NCI-H1105 treated with DMSO at 0.1 percent for 48 hours (cell line): ENCODE data around the gene TOLLIP.
A peak's percentile ranks its signal among the peaks of the same experiment; 100 is the strongest.
"Not testable (repeated sequence)": the region's sequence is repeated elsewhere in the genome, so short reads cannot be mapped to it uniquely, and the experiment has no call there.

Source experiments
- DNase-seq: peaks from one replicate; lab custom pipeline; 2025; lab: John Stamatoyannopoulos, UW

TOLLIP gene

GRCh38 chr11:1309498-1310317 lies at the start of gene TOLLIP:
Gene TOLLIP (minus strand): TSS chr11:1309632. CDS start chr11:1309498, 134 bp downstream.
- peak; percentile 93 for DNase-seq

- not testable (repeated sequence) for DNase-seq
Measured at GRCh38 chr11:1358931-1359330, 49.5 kb upstream of the TOLLIP start.

DNA sequence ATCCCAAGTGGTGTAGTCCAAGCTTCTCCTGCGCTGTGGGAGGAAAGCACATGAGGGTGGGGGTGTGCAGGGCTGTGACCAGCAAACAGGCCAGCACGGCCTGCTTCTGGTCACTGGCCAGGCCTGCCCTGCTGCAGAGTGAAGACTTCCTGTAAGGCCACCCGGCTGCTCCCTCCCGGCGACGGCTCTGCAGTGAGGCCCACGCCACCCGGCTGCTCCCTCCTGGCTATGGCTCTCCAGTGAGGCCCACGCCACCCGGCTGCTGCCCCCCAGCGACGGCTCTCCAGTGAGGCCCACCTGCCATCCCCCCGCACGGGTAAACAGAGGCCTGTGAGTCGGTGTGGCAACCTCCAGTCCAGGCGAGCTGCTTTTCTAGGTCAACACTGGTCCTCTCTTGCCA lies 48.9 kb upstream of the TOLLIP start:
- DNase-seq = no peak

DNA sequence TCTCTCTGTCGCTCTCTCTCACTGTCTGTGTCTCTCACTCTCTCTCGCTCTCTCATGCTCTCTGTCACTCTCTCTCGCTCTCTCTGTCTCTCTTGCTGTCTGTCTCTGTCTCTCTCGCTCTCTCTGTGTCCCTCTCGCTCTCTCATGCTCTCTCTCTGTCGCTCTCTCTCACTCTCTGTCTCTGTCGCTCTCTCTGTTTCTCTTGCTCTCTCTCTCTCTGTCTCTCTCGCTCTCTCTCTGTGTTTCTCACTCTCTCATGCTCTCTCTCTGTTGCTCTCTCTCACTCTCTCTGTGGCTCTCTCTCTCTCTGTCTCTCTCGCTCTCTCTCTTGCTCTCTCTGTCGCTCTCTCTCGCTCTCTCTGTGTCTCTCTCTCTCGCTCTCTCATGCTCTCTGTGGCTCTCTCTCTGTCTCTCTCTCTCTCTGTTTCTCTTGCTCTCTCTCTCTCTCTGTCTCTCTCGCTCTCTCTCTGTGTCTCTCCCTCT lies 47.1 kb upstream of the TOLLIP start:
- DNase-seq = no peak

DNA sequence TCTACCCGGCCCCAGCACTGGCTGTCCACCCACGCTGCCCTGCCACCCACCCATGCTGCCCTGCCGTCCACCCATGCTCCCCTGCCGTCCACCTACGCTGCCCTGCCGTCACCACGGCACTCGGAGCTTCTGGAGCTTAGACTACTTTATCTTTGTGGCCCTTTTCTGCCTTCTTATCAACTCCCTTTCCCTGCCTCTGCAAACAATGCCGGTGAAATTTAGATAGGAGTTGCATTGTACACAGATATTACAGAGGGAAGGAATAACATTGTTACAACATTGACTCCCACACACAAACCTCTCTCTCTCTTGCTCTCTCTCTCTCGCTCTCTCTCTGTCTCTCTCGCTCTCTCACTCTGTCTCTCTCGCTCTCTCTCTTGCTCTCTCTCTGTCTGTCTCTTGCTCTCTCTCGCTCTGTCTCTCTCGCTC lies 46.6 kb upstream of the TOLLIP start:
- DNase-seq = no peak

DNA sequence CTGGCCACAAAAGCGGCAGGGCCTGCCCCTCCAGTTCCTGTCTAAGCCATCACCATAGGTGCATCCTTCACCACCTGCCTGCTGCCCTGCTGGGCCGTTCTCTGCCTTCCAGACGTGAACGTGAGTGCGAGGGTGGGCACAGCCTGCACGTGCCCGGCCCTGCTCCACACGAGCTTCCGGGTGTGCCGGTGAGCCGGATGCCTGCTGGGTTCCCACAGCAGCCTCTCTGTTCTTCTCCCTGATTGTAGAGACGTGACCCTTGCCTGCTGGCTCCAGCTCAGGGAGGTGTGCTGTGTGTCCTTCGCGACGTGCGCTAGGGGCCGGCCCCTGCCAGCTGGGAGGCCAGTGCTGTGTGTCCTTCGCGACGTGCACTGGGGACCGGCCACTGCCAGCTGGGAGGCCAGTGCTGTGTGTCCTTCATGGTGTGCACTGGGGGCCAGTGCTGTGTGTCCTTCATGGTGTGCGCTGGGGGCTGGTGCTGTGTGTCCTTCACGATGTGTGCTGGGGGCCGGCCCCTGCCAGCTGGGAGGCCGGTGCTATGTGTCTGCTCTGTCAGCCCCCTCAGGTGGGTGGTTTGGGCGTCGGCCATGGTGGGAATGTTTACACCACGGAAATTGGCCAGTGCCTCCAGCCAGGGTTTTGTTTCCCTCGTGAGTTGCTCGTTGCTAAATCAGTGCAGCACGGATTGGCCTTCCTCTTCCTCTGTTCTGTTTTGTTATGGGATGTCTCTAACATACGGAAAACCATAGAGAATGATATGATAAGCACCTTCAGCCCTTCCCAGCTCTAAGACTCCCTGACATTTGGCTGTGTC lies 44.9 kb upstream of the TOLLIP start:
- no peak for DNase-seq

DNA sequence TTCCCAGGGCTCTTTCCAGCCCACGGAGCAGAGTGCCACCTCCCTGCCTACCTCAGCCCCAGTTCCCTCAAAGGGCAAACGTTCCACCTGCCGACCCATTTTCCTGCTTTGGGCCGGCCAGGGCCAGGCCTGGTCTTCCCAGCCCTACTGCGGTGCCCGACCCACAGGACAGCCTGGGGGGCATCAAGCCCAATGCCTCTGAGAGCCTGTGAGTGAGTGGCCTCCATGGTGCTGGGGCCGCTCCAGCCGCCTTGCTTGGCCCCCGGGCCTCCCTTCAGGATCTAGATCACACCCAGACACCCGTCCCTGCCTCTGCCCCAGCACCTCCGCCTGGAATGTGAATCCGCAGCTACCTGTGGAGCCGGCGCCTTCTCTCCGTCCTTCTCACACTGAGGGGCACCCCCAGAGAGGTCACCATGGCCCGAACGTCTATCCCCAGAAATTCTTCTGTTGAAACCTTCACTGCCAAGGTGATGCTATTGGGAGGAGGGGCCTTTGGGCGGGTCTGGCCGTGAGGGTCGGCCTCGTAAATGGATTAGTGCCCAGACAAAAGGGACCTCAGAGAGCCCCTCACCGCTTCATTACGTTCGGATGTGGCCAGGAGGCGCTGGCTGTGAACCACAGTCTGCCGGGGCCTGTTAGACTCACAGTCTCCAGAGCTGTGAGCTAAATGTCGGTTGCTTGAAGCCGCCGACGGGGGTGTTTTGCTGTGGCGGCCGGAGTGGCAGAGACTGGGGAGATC lies 44.1 kb upstream of the TOLLIP start:
- DNase-seq = no peak

DNA sequence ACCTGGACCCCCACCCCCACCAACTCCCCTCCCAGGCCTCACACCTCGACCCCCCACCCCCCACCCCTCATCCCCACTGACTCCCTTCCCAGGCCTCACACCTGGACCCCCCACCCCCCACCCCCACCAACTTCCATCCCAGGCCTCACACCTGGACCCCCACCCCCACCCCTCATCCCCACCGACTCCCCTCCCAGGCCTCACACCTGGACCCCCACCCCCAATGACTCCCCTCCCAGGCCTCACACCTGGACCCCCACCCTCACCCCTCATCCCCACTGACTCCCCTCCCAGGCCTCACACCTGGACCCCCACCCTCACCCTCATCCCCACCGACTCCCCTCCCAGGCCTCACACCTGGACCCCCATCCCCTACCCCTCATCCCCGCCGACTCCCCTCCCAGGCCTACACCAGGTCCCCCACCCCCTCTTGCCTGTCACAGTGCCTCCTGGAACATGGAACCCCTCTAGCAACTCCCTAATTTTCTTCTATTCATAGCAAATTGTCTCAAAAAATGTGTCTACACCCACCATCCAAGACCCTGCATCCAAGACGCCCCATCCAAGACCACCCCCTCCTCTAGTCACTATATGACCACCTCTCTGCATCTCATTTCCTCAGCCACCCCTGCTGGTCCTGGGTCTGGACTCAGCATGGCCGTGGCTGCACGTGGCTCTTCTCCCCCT lies 43.4 kb upstream of the TOLLIP start:
- DNase-seq = no peak

GRCh38 chr11:1351278-1351937 lies 42.0 kb upstream of the TOLLIP start:
- no peak for DNase-seq

GRCh38 chr11:1350086-1350725 lies 40.8 kb upstream of the TOLLIP start:
- no peak for DNase-seq

DNA sequence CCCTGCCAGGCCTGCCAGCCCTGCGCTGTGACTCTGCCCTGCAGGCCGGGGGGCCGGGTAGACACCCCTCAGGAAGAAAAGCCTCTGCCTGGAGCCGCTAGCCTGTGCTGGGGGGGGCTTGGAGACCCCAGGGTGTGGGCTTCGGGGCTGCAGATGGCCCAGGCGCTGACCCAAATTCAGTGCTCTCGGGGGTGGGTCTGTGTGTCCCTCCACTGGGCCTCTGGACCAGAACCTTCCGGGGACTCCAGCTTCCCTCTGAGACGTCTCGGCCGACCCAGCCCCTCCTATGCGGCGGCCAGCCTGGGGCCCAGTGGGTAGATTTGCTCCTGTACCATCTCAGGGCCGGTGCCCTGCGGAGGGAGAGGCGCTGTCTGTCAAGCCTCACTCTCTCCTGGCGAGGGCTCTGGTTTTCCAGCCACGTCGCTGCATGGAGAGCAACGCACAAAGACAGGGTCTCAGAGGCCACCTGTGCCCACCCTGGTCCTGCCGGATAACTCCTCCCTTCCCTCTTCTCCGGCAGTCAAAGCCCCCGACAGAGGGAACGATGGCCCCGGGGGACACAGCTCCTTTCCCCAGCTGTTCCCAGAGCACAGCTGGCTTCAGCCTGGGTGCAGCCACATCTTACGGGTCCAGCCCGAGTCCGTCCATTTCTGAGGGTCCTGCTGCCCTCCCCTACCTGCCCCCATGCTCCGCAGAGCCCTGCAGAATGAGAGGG lies 40.1 kb upstream of the TOLLIP start:
- no peak for DNase-seq

DNA sequence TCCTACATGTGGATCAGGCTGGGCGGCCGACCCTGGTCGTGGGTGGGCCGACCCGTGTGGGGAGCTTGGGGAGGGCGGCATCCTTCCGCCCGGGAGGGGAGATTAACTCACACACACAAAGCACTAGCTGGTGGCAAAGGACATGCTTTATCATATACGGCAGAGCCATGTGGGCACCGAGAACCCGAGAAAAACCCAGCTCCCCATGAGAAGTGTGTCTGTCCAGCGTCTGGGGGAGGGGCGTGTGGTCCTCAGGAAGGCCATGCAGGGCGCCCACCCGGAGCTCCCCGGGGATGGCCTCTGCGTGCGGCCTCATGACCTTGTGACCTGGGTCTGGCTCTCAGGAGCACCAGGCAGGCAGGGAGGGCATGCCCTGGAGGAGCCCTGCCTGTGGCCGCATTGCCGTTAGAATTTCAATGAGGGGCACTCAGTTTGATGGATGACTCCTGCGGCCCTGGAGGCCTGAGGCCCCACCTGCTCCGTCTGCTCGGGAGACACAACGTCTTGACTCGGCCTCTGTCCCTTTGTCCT lies 39.4 kb upstream of the TOLLIP start:
- DNase-seq = no peak

DNA sequence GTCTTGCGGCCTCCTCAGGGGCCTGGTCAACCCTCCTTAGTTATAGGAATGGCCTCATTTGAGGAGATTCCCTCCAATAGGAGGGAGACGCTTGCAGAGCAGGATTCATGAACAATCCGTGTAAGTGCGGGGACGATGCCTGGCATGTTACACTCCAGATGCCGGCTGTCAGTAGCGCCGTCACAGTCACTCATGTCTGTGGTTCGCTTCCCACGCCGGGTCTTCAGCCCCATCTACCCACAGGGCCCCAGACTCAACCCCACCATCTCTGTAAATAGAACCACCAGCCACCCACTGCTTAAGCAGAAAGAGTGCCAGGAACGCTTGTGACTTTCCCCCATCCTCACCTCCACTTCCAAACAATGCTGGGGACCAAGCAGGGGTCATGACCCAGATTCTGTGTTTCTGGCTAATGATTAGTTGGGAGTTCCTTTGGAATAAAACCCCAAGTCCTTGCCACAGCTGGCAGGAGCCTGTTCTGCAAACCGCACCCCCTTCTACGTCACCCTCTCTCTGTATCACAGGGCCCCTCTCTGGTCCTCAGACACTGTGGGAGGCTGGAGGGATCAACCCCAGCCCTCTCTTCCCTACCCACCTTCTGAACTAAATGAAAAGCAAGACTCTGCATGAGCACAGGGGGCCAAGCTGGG lies 38.8 kb upstream of the TOLLIP start:
- no peak for DNase-seq

DNA sequence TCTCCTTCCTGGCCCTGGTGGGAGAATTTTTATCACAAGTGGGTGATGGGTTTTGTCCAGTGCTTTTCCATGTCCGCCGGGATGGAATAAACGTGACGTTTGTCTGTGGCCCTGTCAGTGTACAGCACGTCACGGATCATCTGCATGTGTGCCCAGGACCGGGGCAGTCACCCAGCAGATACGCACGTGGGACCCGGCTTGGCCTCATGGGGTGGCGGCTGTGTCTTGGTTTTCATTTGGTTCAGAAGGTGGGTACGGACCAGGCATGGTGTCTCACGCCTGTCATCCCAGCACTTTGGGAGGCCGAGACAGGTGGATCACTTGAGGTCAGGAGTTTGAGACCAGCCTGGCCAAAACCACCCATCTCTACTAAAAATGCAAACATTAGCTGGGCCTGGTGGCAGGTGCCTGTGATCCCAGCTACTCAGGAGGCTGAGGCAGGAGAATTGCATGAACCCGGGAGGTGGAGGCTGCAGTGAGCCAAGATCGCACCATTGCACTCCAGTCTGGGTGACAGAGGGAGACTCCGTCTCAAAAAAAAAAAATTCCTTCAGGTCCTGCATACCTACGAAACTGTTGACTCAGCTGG lies 38.1 kb upstream of the TOLLIP start:
- DNase-seq = not testable (repeated sequence)

DNA sequence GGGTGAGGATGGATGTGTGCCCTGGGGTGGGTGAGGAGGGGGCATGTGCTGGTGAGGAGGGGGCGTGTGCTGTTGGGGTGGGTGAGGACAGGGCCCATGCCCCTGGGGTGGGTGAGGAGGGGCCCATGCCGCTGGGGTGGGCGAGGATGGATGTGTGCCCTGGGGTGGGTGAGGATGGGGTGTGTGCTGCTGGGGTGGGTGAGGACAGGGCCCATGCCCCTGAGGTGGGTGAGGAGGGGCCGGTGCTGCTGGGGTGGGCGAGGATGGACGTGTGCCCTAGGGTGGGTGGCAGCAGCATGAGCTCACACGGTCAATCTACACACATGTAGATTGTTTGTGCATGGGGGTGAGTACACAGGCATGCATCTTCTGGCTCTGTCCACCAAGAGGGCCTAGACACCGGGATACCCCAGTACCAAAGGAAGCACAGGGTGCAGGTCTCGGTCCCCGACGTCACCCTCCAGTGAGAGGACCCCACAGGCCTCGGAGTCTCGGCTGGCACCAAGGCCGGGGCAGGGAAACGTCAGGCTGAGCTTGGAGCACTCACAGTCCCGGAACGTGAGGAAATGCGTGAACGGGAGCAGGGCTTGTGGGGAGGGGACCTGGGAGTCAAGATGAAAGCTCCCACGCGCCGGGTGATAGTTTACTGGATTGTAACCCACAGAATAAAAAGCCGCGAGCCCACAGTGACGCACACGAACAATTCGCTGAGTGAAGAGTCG lies 37.4 kb upstream of the TOLLIP start:
- no peak for DNase-seq

DNA sequence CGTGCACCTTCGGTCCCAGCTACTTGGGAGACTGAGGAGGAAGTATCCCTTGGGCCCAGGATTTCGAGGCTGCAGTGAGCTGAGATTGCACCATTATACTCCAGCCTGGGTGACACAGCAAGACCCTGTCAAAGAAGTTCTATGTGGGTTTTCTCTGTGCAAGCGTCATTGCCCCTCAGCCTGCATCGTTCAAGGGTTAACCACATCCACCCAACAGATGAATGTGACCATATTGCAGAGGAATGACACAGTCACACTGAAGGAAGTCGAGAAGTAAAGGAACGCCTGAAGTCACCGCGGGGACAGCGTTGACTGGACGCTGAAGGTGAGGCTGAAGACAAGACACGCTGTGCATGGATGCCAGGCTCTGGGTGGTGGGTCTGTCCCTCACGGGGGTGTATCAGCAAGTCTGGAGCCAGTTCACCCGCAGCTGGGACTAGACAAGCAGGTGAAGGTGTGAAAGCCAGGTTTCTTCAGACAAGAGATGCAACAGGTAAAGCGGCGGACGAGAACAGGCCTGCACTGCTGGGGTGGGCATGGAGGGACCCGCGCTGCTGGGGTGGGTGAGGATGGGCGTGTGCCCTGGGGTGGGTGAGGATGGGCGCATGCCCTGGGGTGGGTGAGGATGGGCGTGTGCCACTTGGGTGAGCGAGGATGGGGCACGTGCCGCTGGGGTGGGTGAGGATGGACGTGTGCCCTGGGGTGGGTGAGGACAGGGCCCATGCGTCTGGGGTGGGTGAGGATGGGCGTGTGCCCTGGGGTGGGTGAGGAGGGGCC lies 36.5 kb upstream of the TOLLIP start:
- DNase-seq = no peak

GRCh38 chr11:1344056-1344635 lies 34.7 kb upstream of the TOLLIP start:
- no peak for DNase-seq
